ENCODE measurements around the gene FRMD4A. TPM values are rescaled to one million over a fixed set of nuclear protein-coding genes. Genes with fewer than 3 reads are reported as not detected.

Gene FRMD4A
- total RNA-seq, 4 donors from 2014 or later: 13.7 to 27.2 (median 19.6) TPM

- H3K36me3 ChIP-seq: no peaks in the 10 kb centered on the region
- no peak for ATAC-seq
- H3K27me3 ChIP-seq: no peaks in the 10 kb centered on the region
- H3K27ac ChIP-seq: no peak overlapping the region
- no peaks in the 10 kb centered on the region for H3K9me3 ChIP-seq
- WGBS, 2 donors (ENCODE audit: low coverage in 1 of 2): 40 to 80% methylated on average over 1 of the region's 2 CpGs
- H3K4me1 ChIP-seq: peaks cover 0 to 29% (median 2%) of the 10 kb centered on the region in 3 donors
- TF ChIP-seq POLR2AphosphoS5 (IDR thresholded peaks at IDR 0.05): no peak
- no peak for TF ChIP-seq POLR2A (IDR thresholded peaks at IDR 0.05)
- TF ChIP-seq EP300 (IDR thresholded peaks at IDR 0.05): no peak
- TF ChIP-seq CTCF (IDR thresholded peaks at IDR 0.05): no peak
- no peak overlapping the region for H3K4me3 ChIP-seq
Observed at GRCh38 chr10:13997650-13998049, 333.1 kb downstream of the FRMD4A start.

- H3K9me3 ChIP-seq: no peaks in the 10 kb centered on the region
- peaks cover 2 to 52% (median 4%) of the 10 kb centered on the region in 3 donors for H3K4me1 ChIP-seq
- no peak overlapping the region for H3K4me3 ChIP-seq
- no peaks in the 10 kb centered on the region for H3K36me3 ChIP-seq
- H3K27me3 ChIP-seq: no peaks in the 10 kb centered on the region
- TF ChIP-seq POLR2AphosphoS5 (IDR thresholded peaks at IDR 0.05): no peak
- TF ChIP-seq EP300 (IDR thresholded peaks at IDR 0.05): no peak
- 61 to 86% methylated on average over 4 to 5 of the region's 5 CpGs for WGBS, 2 donors (ENCODE audit: low coverage in 1 of 2)
- H3K27ac ChIP-seq: no peak overlapping the region
- no peak for ATAC-seq
Observed at GRCh38 chr10:13994932-13995331, 335.8 kb downstream of the FRMD4A start.

- no peak for TF ChIP-seq POLR2AphosphoS5 (IDR thresholded peaks at IDR 0.05)
- no peak for TF ChIP-seq POLR2A (IDR thresholded peaks at IDR 0.05)
- TF ChIP-seq EP300 (IDR thresholded peaks at IDR 0.05): no peak
- no peak for TF ChIP-seq CTCF (IDR thresholded peaks at IDR 0.05)
- Histone ChIP-seq H3K9me3 (no peaks in the 10 kb centered on the region), H3K4me1 (peaks cover 2 to 55% (median 5%) of the 10 kb centered on the region in 3 donors), H3K27ac (no peak overlapping the region), H3K4me3 (no peak overlapping the region), H3K36me3 (no peaks in the 10 kb centered on the region), H3K27me3 (no peaks in the 10 kb centered on the region)
- 56 to 78% methylated on average over 1 to 3 of the region's 3 CpGs for WGBS, 2 donors (ENCODE audit: low coverage in 1 of 2)
- no peak for ATAC-seq
Observed at GRCh38 chr10:13993673-13994089, 337.0 kb downstream of the FRMD4A start.

GRCh38 chr10:13993169-13993568, 337.6 kb downstream of the FRMD4A start:
- H3K27me3 ChIP-seq: no peaks in the 10 kb centered on the region
- 0 to 6% methylated on average over 1 to 2 of the region's 2 CpGs for WGBS, 2 donors (ENCODE audit: low coverage in 1 of 2)
- H3K27ac ChIP-seq: peak overlapping the region in 1 of 4 donors; percentile 41
- peaks cover 2 to 54% (median 5%) of the 10 kb centered on the region in 3 donors for H3K4me1 ChIP-seq
- no peaks in the 10 kb centered on the region for H3K9me3 ChIP-seq
- no peaks in the 10 kb centered on the region for H3K36me3 ChIP-seq
- ATAC-seq: peak; percentile 24
- H3K4me3 ChIP-seq: no peak overlapping the region
- TF ChIP-seq EP300 (IDR thresholded peaks at IDR 0.05) (no peak), POLR2AphosphoS5 (IDR thresholded peaks at IDR 0.05) (peak; percentile 46)

GRCh38 chr10:13991353-13991752, 339.4 kb downstream of the FRMD4A start:
- ATAC-seq: no peak
- Histone ChIP-seq H3K27me3 (no peaks in the 10 kb centered on the region), H3K4me1 (peaks cover 2 to 62% (median 5%) of the 10 kb centered on the region in 3 donors), H3K4me3 (peak overlapping the region in 1 of 2 donors; percentile 18), H3K36me3 (no peaks in the 10 kb centered on the region), H3K27ac (peak overlapping the region; percentile 60 to 79 (median 72)), H3K9me3 (no peaks in the 10 kb centered on the region)
- peak; percentile 7 for TF ChIP-seq POLR2AphosphoS5 (IDR thresholded peaks at IDR 0.05)
- no peak for TF ChIP-seq EP300 (IDR thresholded peaks at IDR 0.05)
- WGBS, 2 donors (ENCODE audit: low coverage in 1 of 2): 40 to 100% methylated on average over 1 to 3 of the region's 5 CpGs

GRCh38 chr10:13990946-13991345, 339.8 kb downstream of the FRMD4A start:
- Histone ChIP-seq H3K9me3 (no peaks in the 10 kb centered on the region), H3K4me3 (peak overlapping the region in 1 of 2 donors; percentile 18), H3K27me3 (no peaks in the 10 kb centered on the region), H3K36me3 (no peaks in the 10 kb centered on the region), H3K27ac (peak overlapping the region; percentile 60 to 79 (median 72)), H3K4me1 (peaks cover 2 to 62% (median 5%) of the 10 kb centered on the region in 3 donors)
- 36 to 48% methylated on average over 4 to 7 of the region's 7 CpGs for WGBS, 2 donors (ENCODE audit: low coverage in 1 of 2)
- ATAC-seq: peak; percentile 20
- no peak for TF ChIP-seq CTCF (IDR thresholded peaks at IDR 0.05)
- TF ChIP-seq EP300 (IDR thresholded peaks at IDR 0.05): no peak
- no peak for TF ChIP-seq POLR2A (IDR thresholded peaks at IDR 0.05)
- no peak for TF ChIP-seq POLR2AphosphoS5 (IDR thresholded peaks at IDR 0.05)
